Measurements from ENCODE around the gene ISM1. TPM values are rescaled to one million over a fixed set of nuclear protein-coding genes. Genes with fewer than 3 reads are reported as not detected.

The ISM1 gene
- total and polyA plus RNA-seq, 2 of the 13 experiments (the other 11 are each of a cell fraction or from before 2014, with no cell fraction given): 0.40 to 1.4 TPM

GRCh38 chr20:13338999-13339411 lies 117.9 kb downstream of the ISM1 start (continued):
- TF ChIP-seq RAD51 (IDR thresholded peaks at IDR 0.05; ENCODE audit: borderline replicate concordance): peak; percentile 38; the same call in 1 of the 2 replicates
- TF ChIP-seq ZNF326 (CRISPR knock-in tag; IDR thresholded peaks at IDR 0.05; ENCODE audit: borderline replicate concordance): no peak
- TF ChIP-seq FOXP4 (CRISPR knock-in tag; IDR thresholded peaks at IDR 0.05): peak; percentile 67
- peak; percentile 50; the same call in 1 of the 2 replicates for TF ChIP-seq ATF7 (IDR thresholded peaks at IDR 0.05)
- peak; percentile 57; the same call in 1 of the 2 replicates for TF ChIP-seq ATF7 (CRISPR knock-in tag; IDR thresholded peaks at IDR 0.05)
- TF ChIP-seq ZNF230 (CRISPR knock-in tag; IDR thresholded peaks at IDR 0.05): no peak
- TF ChIP-seq REXO4 (CRISPR knock-in tag; IDR thresholded peaks at IDR 0.05; ENCODE audit: borderline replicate concordance): no peak
- TF ChIP-seq KDM4B (CRISPR knock-in tag; IDR thresholded peaks at IDR 0.05): peak; percentile 84; the same call in 1 of the 2 replicates
- TF ChIP-seq PITX1 (CRISPR knock-in tag; IDR thresholded peaks at IDR 0.05): peak; percentile 41; the same call in 1 of the 2 replicates
- TF ChIP-seq NR2F1 (CRISPR knock-in tag; IDR thresholded peaks at IDR 0.05): peak in 1 of 2 experiments; percentile 15; a peak in 1 of 4 replicates
- no peak for TF ChIP-seq ATF5 (CRISPR knock-in tag; IDR thresholded peaks at IDR 0.05; ENCODE audit: low read depth)
- TF ChIP-seq GATA4 (IDR thresholded peaks at IDR 0.05; ENCODE audit: borderline replicate concordance, low read depth): peak; percentile 11; the same call in 1 of the 2 replicates
- TF ChIP-seq ZNF580 (CRISPR knock-in tag; IDR thresholded peaks at IDR 0.05; ENCODE audit: borderline replicate concordance, low read depth): peak; percentile 69; the same call in 1 of the 2 replicates
- TF ChIP-seq ZNF605 (CRISPR knock-in tag; IDR thresholded peaks at IDR 0.05): peak; percentile 79
- TF ChIP-seq ZKSCAN8 (CRISPR knock-in tag; IDR thresholded peaks at IDR 0.05; ENCODE audit: borderline replicate concordance): peak; percentile 66; the same call in 1 of the 2 replicates
- TF ChIP-seq ZNF772 (CRISPR knock-in tag; IDR thresholded peaks at IDR 0.05): peak; percentile 34; the same call in 1 of the 2 replicates
- TF ChIP-seq ZBTB3 (CRISPR knock-in tag; IDR thresholded peaks at IDR 0.05; ENCODE audit: borderline replicate concordance, low read depth): no peak
- peak; percentile 84 for TF ChIP-seq BRCA1 (CRISPR knock-in tag; IDR thresholded peaks at IDR 0.05)
- TF ChIP-seq ZNF430 (CRISPR knock-in tag; IDR thresholded peaks at IDR 0.05): peak; percentile 85
- no peak for TF ChIP-seq ZFP41 (CRISPR knock-in tag; IDR thresholded peaks at IDR 0.05; ENCODE audit: borderline replicate concordance)
- no peak for TF ChIP-seq MZF1 (CRISPR knock-in tag; IDR thresholded peaks at IDR 0.05; ENCODE audit: borderline replicate concordance)
- peak; percentile 67 for TF ChIP-seq CREM (IDR thresholded peaks at IDR 0.05)
- no peak for TF ChIP-seq CREM (CRISPR knock-in tag; IDR thresholded peaks at IDR 0.05)
- TF ChIP-seq PHF5A (CRISPR knock-in tag; IDR thresholded peaks at IDR 0.05; ENCODE audit: low read depth, unreplicated experiment): peak; percentile 65
- 0 out of 2 replicates have a peak, but pooled peaks have one; percentile 35 for TF ChIP-seq MYC (CRISPR knock-in tag; IDR thresholded peaks at IDR 0.05; ENCODE audit: borderline replicate concordance)
- TF ChIP-seq TCF12 (IDR thresholded peaks at IDR 0.05): no peak
- TF ChIP-seq TCF12 (CRISPR knock-in tag; IDR thresholded peaks at IDR 0.05): 0 out of 2 replicates have a peak, but pooled peaks have one; percentile 62
- no peak for TF ChIP-seq REPIN1 (CRISPR knock-in tag; IDR thresholded peaks at IDR 0.05; ENCODE audit: borderline replicate concordance, low read depth)
- peak; percentile 96 for TF ChIP-seq IKZF5 (CRISPR knock-in tag; IDR thresholded peaks at IDR 0.05)

Measured in HepG2 (cell line).